Body of pancreas (tissue), 4 donors: ENCODE data around the gene SLC6A13. TPM values are rescaled to one million over a fixed set of nuclear protein-coding genes. Genes with fewer than 3 reads are reported as not detected.

Source experiments
- ATAC-seq: fragments of 150-250 bp; one replicate; pipeline ENCODE4 v1.9.1; 2016
- DNase-seq, 4 donors: peaks; one replicate each; pipeline ENCODE4 v3.0.0-alpha.2; 2019
- H3K27ac ChIP-seq, 4 donors: fragments of 200-600 bp; sonication (generic); 1 replicate in 3 of 4; 2 replicates in 1 of 4; pipeline versions ENCODE4 v1.5.1 to v1.6.1; 2016 to 2019; ENCODE audit warnings: mild to moderate bottlenecking in 1 of 4, mixed read lengths in 1 of 4, moderate library complexity in 1 of 4
- H3K27me3 ChIP-seq, 2 donors: fragments of 200-600 bp; sonication (generic); one replicate each; pipeline ENCODE4 v1.6.0; 2016; ENCODE audit warnings: mild to moderate bottlenecking in 1 of 2
- H3K36me3 ChIP-seq, 2 donors: fragments of 200-600 bp; sonication (generic); replicated peaks in 1 of 2; 2 replicates each; pipeline ENCODE4 v1.5.1; 2016; ENCODE audit warnings: low read depth in 2 of 2; ENCODE audit not compliant: insufficient read depth in 1 of 2
- H3K4me1 ChIP-seq: fragments of 200-600 bp; sonication (generic); one replicate; pipeline ENCODE4 v1.6.0; 2016
- H3K4me3 ChIP-seq, 2 donors: fragments of 200-600 bp; sonication (generic); 1 replicate in 1 of 2; 2 replicates in 1 of 2; pipeline ENCODE4 v1.5.1; 2016 to 2019
- H3K9me3 ChIP-seq, 3 donors: fragments of 200-600 bp; sonication (generic); 1 replicate in 2 of 3; 2 replicates in 1 of 3; pipeline ENCODE4 v1.5.1; 2016
- CTCF ChIP-seq, 7 experiments: fragments of 450-650 bp in 4 of 7; fragments of 200-600 bp in 3 of 7; sonication (generic) in 3 of 7; IDR thresholded peaks; one replicate each; pipeline ENCODE4 v1.5.1; 2016 to 2019; ENCODE audit warnings: antibody characterized with exemption in 7 of 7
- POLR2A ChIP-seq, 3 donors: fragments of 450-650 bp; IDR thresholded peaks; one replicate each; pipeline ENCODE4 v1.6.1; 2016; ENCODE audit warnings: antibody characterized with exemption in 3 of 3, mild to moderate bottlenecking in 2 of 3
- WGBS, 2 donors: methylation state at CpG; one replicate each; pipeline ENCODE4 v1.1.5; 2017; 5-methylcytosine and 5-hydroxymethylcytosine counted together
- intact Hi-C: fragments of 100-400 bp; cut with DNase I; formaldehyde crosslinking; loops from one replicate; pipeline ENCODE4 v1.15.1; 2023
- total RNA-seq, 2 donors: library from RNA; depleted of rRNA; stranded (reverse); fragments of >200 nt; gene quantifications; one replicate each; pipeline ENCODE4 v1.1.0, GENCODE V29; 2016

SLC6A13 gene
- total RNA-seq, 2 donors from 2014 or later: not detected

- Histone ChIP-seq H3K27ac (no peak overlapping the region), H3K36me3 (peaks cover 0 to 13% of the 10 kb centered on the region in 2 donors), H3K27me3 (no peaks in the 10 kb centered on the region), H3K4me1 (peaks cover 5% of the 10 kb centered on the region), H3K4me3 (no peak overlapping the region), H3K9me3 (no peaks in the 10 kb centered on the region)
- TF ChIP-seq CTCF (IDR thresholded peaks at IDR 0.05) (no peak), POLR2A (IDR thresholded peaks at IDR 0.05) (no peak)
- WGBS, 2 donors: 87 to 91% methylated on average over 5 of the region's 5 CpGs
- intact Hi-C loops: no loop called here
- no peak for ATAC-seq
- DNase-seq: no peak
Observed at GRCh38 chr12:286531-287300, 24.1 kb upstream of the SLC6A13 start.

GRCh38 chr12:278046-278445, 15.4 kb upstream of the SLC6A13 start:
- DNase-seq (no peak), ATAC-seq (no peak)
- H3K27ac ChIP-seq: no peak overlapping the region
- whole genome bisulfite sequencing, 2 donors: 92 to 95% methylated on average over 5 of the region's 5 CpGs
- TF ChIP-seq POLR2A (IDR thresholded peaks at IDR 0.05) (no peak), CTCF (IDR thresholded peaks at IDR 0.05) (no peak)
- H3K36me3 ChIP-seq: peaks cover 0 to 3% of the 10 kb centered on the region in 2 donors
- H3K27me3 ChIP-seq: no peaks in the 10 kb centered on the region
- no peak overlapping the region for H3K4me3 ChIP-seq
- intact Hi-C loops: no loop called here
- H3K9me3 ChIP-seq: no peaks in the 10 kb centered on the region
- no peaks in the 10 kb centered on the region for H3K4me1 ChIP-seq

- H3K36me3 ChIP-seq: peaks cover 0 to 2% of the 10 kb centered on the region in 2 donors
- TF ChIP-seq POLR2A (IDR thresholded peaks at IDR 0.05): no peak
- no peak for TF ChIP-seq CTCF (IDR thresholded peaks at IDR 0.05)
- no peaks in the 10 kb centered on the region for H3K4me1 ChIP-seq
- no peaks in the 10 kb centered on the region for H3K27me3 ChIP-seq
- no peak for ATAC-seq
- WGBS, 2 donors: 87 to 91% methylated on average over 6 of the region's 6 CpGs
- no peaks in the 10 kb centered on the region for H3K9me3 ChIP-seq
- no peak for DNase-seq
- H3K27ac ChIP-seq: no peak overlapping the region
- intact Hi-C loops: no loop called here
- no peak overlapping the region for H3K4me3 ChIP-seq
Observed at GRCh38 chr12:275812-276211, 13.2 kb upstream of the SLC6A13 start.

GRCh38 chr12:273382-273781, 10.7 kb upstream of the SLC6A13 start:
- Histone ChIP-seq H3K4me1 (no peaks in the 10 kb centered on the region), H3K27me3 (no peaks in the 10 kb centered on the region), H3K36me3 (no peaks in the 10 kb centered on the region), H3K27ac (no peak overlapping the region), H3K4me3 (no peak overlapping the region), H3K9me3 (no peaks in the 10 kb centered on the region)
- 48 to 58% methylated on average over 3 of the region's 3 CpGs for WGBS, 2 donors
- no peak for TF ChIP-seq CTCF (IDR thresholded peaks at IDR 0.05)
- TF ChIP-seq POLR2A (IDR thresholded peaks at IDR 0.05): no peak
- ATAC-seq: no peak
- intact Hi-C loops: no loop called here
- DNase-seq: no peak

GRCh38 chr12:272942-273341, 10.3 kb upstream of the SLC6A13 start:
- WGBS, 2 donors: 89% methylated on average over 6 of the region's 6 CpGs
- Histone ChIP-seq H3K27me3 (no peaks in the 10 kb centered on the region), H3K27ac (no peak overlapping the region), H3K4me3 (no peak overlapping the region), H3K36me3 (no peaks in the 10 kb centered on the region), H3K4me1 (no peaks in the 10 kb centered on the region), H3K9me3 (no peaks in the 10 kb centered on the region)
- no peak for TF ChIP-seq CTCF (IDR thresholded peaks at IDR 0.05)
- TF ChIP-seq POLR2A (IDR thresholded peaks at IDR 0.05): no peak
- ATAC-seq (no peak), DNase-seq (no peak)
- intact Hi-C loops: no loop called here
